Nephron progenitor cell (in vitro differentiated cells): ENCODE results near the gene ETV3L.
A peak's percentile ranks its signal among the peaks of the same experiment; 100 is the strongest.

Source experiments
- DNase-seq: peaks from one replicate; pipeline ENCODE4 v3.0.0; 2021
- H3K27ac Mint-ChIP-seq: 2 replicates; pipeline ENCODE4 v1.8.0; 2021; ENCODE audit warnings: mild to moderate bottlenecking, moderate library complexity, mixed read lengths
- H3K27me3 Mint-ChIP-seq: 2 replicates; pipeline ENCODE4 v1.8.0; 2021; ENCODE audit warnings: mild to moderate bottlenecking, low read depth, mixed read lengths; ENCODE audit not compliant: poor library complexity
- H3K36me3 Mint-ChIP-seq: 2 replicates; pipeline ENCODE4 v1.8.0; 2021; ENCODE audit warnings: low read depth, mixed read lengths
- H3K4me1 Mint-ChIP-seq: 2 replicates; pipeline ENCODE4 v1.8.0; 2021; ENCODE audit warnings: mixed read lengths
- H3K4me3 Mint-ChIP-seq: 2 replicates; pipeline ENCODE4 v1.8.0; 2021; ENCODE audit warnings: mild to moderate bottlenecking, moderate library complexity, mixed read lengths
- H3K9me3 Mint-ChIP-seq: 2 replicates; pipeline ENCODE4 v1.8.0; 2021; ENCODE audit warnings: mild to moderate bottlenecking, moderate library complexity, mixed read lengths
- CTCF ChIP-seq: fragments of 200-600 bp; sonication (generic); IDR thresholded peaks from 2 replicates; pipeline ENCODE4 v1.5.0; 2021; ENCODE audit warnings: antibody characterized with exemption

ETV3L gene

GRCh38 chr1:157115851-157116736 is 16.5 kb upstream of the ETV3L start:
- Mint-ChIP-seq H3K27ac (no peak overlapping the region), H3K36me3 (no peaks in the 10 kb centered on the region), H3K4me3 (no peak overlapping the region), H3K9me3 (no peaks in the 10 kb centered on the region), H3K4me1 (peaks cover 69% of the 10 kb centered on the region), H3K27me3 (peaks cover 17% of the 10 kb centered on the region)
- DNase-seq, result no peak
- no peak for TF ChIP-seq CTCF

DNA sequence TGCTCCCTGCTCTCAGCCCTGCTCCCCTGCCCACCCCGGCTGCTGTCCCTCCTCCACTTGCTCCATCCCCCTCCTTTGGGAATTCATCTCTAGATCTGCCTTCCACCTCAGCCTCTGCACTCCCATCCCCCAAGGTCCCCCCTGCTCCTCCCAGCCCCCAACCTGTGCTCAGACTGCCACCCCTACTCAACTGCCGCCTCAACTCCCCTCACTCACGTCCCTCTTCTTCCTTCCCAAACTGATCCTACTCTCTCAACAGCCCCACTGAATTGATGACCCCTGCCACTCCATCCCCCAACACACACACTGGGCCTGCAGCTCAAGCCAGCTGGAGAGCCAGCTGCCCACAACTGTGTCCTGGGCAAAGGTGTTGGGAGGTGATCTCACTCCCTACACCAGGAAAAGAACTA is 15.8 kb upstream of the ETV3L start:
- H3K4me3 Mint-ChIP-seq, result no peak overlapping the region
- H3K9me3 Mint-ChIP-seq, result no peaks in the 10 kb centered on the region
- H3K4me1 Mint-ChIP-seq, result peaks cover 74% of the 10 kb centered on the region
- peak overlapping the region; percentile 51 for H3K27ac Mint-ChIP-seq
- no peak for DNase-seq
- H3K27me3 Mint-ChIP-seq, result peaks cover 18% of the 10 kb centered on the region
- H3K36me3 Mint-ChIP-seq, result no peaks in the 10 kb centered on the region
- TF ChIP-seq CTCF, result no peak

- H3K9me3 Mint-ChIP-seq, result no peaks in the 10 kb centered on the region
- peaks cover 22% of the 10 kb centered on the region for H3K27me3 Mint-ChIP-seq
- no peak overlapping the region for H3K27ac Mint-ChIP-seq
- no peak overlapping the region for H3K4me3 Mint-ChIP-seq
- no peak for TF ChIP-seq CTCF
- peaks cover 80% of the 10 kb centered on the region for H3K4me1 Mint-ChIP-seq
- DNase-seq, result no peak
- no peaks in the 10 kb centered on the region for H3K36me3 Mint-ChIP-seq
Measured at GRCh38 chr1:157114183-157115121, 14.8 kb upstream of the ETV3L start.

- Mint-ChIP-seq H3K4me1 (peaks cover 86% of the 10 kb centered on the region), H3K27ac (no peak overlapping the region), H3K9me3 (no peaks in the 10 kb centered on the region), H3K4me3 (no peak overlapping the region), H3K27me3 (peaks cover 28% of the 10 kb centered on the region), H3K36me3 (no peaks in the 10 kb centered on the region)
- no peak for TF ChIP-seq CTCF
- no peak for DNase-seq
Measured at GRCh38 chr1:157113631-157114030, 14.0 kb upstream of the ETV3L start.

DNA sequence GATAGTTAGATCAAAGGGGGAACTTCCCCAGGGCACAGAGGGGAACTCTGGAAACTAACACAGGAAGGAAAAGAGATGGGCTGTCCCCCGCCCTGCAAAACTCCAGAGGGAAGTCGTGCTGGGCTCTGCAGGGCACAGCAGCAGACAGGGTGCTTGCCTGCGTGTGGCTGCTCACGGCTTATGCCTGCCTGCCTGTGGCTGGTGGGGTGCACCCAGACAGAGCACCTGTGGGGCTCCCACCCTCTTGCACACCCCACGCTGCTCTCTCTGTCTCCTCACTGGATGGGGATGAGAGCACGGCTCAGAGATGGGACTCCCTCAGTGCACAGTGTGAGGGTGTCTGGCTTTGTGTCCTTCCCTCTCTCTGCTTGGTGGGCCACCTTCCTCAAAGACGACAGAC is 13.5 kb upstream of the ETV3L start:
- H3K4me3 Mint-ChIP-seq, result peak overlapping the region; percentile 5
- no peak overlapping the region for H3K27ac Mint-ChIP-seq
- no peak for DNase-seq
- peaks cover 25% of the 10 kb centered on the region for H3K27me3 Mint-ChIP-seq
- no peak for TF ChIP-seq CTCF
- no peaks in the 10 kb centered on the region for H3K9me3 Mint-ChIP-seq
- no peaks in the 10 kb centered on the region for H3K36me3 Mint-ChIP-seq
- H3K4me1 Mint-ChIP-seq, result peaks cover 91% of the 10 kb centered on the region
